Body of pancreas (tissue), 4 donors: ENCODE measurements around the gene COMMD2.

Experiments
- CTCF ChIP-seq, 7 experiments: fragments of 450-650 bp in 4 of 7; fragments of 200-600 bp in 3 of 7; sonication (generic) in 3 of 7; IDR thresholded peaks; one replicate each; pipeline ENCODE4 v1.5.1; 2016 to 2019; ENCODE audit warnings: antibody characterized with exemption in 7 of 7
- POLR2A ChIP-seq, 3 donors: fragments of 450-650 bp; IDR thresholded peaks; one replicate each; pipeline ENCODE4 v1.6.1; 2016; ENCODE audit warnings: antibody characterized with exemption in 3 of 3, mild to moderate bottlenecking in 2 of 3

- TF ChIP-seq CTCF (IDR thresholded peaks at IDR 0.05) (no peak), POLR2A (IDR thresholded peaks at IDR 0.05) (no peak)
Measured at GRCh38 chr3:149764302-149764701, 12.0 kb upstream of the COMMD2 start.
